Trophoblast cell (in vitro differentiated cells and primary cell): ENCODE measurements around the gene NOXA1.

Experiments
- DNase-seq, 2 donors: peaks; one replicate each; pipeline ENCODE4 v3.0.0-alpha.2; 2016
- H2AFZ ChIP-seq: 2 replicates; pipeline ENCODE4 v1.6.1; 2013; ENCODE audit warnings: low read length, moderate library complexity, mild to moderate bottlenecking; ENCODE audit not compliant: insufficient read depth, poor library complexity
- H2AK5ac ChIP-seq: 2 replicates; pipeline ENCODE4 v1.6.1; 2013; ENCODE audit warnings: mild to moderate bottlenecking, low read length
- H2BK120ac ChIP-seq: 2 replicates; pipeline ENCODE4 v1.6.1; 2013; ENCODE audit warnings: low read length, mild to moderate bottlenecking, moderate library complexity; ENCODE audit not compliant: insufficient read depth, poor library complexity
- H2BK12ac ChIP-seq: 2 replicates; pipeline ENCODE4 v1.6.1; 2013; ENCODE audit warnings: mild to moderate bottlenecking, low read length, moderate library complexity
- H2BK5ac ChIP-seq: 2 replicates; pipeline ENCODE4 v1.6.1; 2013; ENCODE audit warnings: low read length, low read depth, moderate library complexity, mild to moderate bottlenecking; ENCODE audit not compliant: poor library complexity
- H3K14ac ChIP-seq: 2 replicates; pipeline ENCODE4 v1.6.1; 2013; ENCODE audit warnings: mild to moderate bottlenecking, low read length
- H3K18ac ChIP-seq: 2 replicates; pipeline ENCODE4 v1.6.1; 2013; ENCODE audit warnings: mild to moderate bottlenecking, low read length
- H3K23ac ChIP-seq: 2 replicates; pipeline ENCODE4 v1.6.1; 2013; ENCODE audit warnings: low read length
- H3K27ac ChIP-seq: 2 replicates; pipeline ENCODE4 v1.5.1; 2013; ENCODE audit warnings: low read depth, mild to moderate bottlenecking, inconsistent platforms, low read length, moderate library complexity
- H3K27me3 ChIP-seq: 2 replicates; pipeline ENCODE4 v1.6.1; 2013; ENCODE audit warnings: inconsistent platforms, mild to moderate bottlenecking, low read length, moderate library complexity; ENCODE audit not compliant: insufficient read depth
- H3K36me3 ChIP-seq, 2 experiments: 1 replicate in 1 of 2; 2 replicates in 1 of 2; pipeline ENCODE4 v1.6.1; 2013; ENCODE audit warnings: low read length in 2 of 2, mild to moderate bottlenecking in 2 of 2, moderate library complexity in 1 of 2; ENCODE audit not compliant: insufficient read depth in 2 of 2, control insufficient read depth in 1 of 2
- H3K4ac ChIP-seq: 2 replicates; pipeline ENCODE4 v1.6.1; 2013; ENCODE audit warnings: low read depth, mild to moderate bottlenecking, low read length, moderate library complexity
- H3K4me1 ChIP-seq, 2 experiments: 1 replicate in 1 of 2; 2 replicates in 1 of 2; pipeline ENCODE4 v1.6.1; 2013; ENCODE audit warnings: low read length in 2 of 2, mild to moderate bottlenecking in 2 of 2, moderate library complexity in 1 of 2; ENCODE audit not compliant: insufficient read depth in 2 of 2, control insufficient read depth in 1 of 2
- H3K4me2 ChIP-seq: 2 replicates; pipeline ENCODE4 v1.6.1; 2013; ENCODE audit warnings: inconsistent platforms, mild to moderate bottlenecking, low read length, moderate library complexity
- H3K4me3 ChIP-seq: 2 replicates; pipeline ENCODE4 v1.5.1; 2013; ENCODE audit warnings: mild to moderate bottlenecking, low read depth, low read length, inconsistent platforms
- H3K79me1 ChIP-seq: one replicate; pipeline ENCODE4 v1.6.1; 2013; ENCODE audit warnings: low read length
- H3K79me2 ChIP-seq: 2 replicates; pipeline ENCODE4 v1.6.1; 2013; ENCODE audit warnings: low read length, mild to moderate bottlenecking; ENCODE audit not compliant: control insufficient read depth, insufficient read depth, poor library complexity
- H3K9ac ChIP-seq: 2 replicates; pipeline ENCODE4 v1.6.1; 2013; ENCODE audit warnings: mild to moderate bottlenecking, low read length
- H3K9me3 ChIP-seq: 2 replicates; pipeline ENCODE4 v1.6.1; 2013; ENCODE audit warnings: low read depth, mild to moderate bottlenecking, control low read depth, inconsistent platforms, low read length; ENCODE audit not compliant: insufficient read depth
- H4K12ac ChIP-seq: 2 replicates; pipeline ENCODE4 v1.6.1; 2013; ENCODE audit warnings: low read depth, mild to moderate bottlenecking, low read length, moderate library complexity
- H4K8ac ChIP-seq: 2 replicates; pipeline ENCODE4 v1.6.1; 2013; ENCODE audit warnings: low read depth, mild to moderate bottlenecking, low read length, moderate library complexity
- H4K91ac ChIP-seq: one replicate; pipeline ENCODE4 v1.6.1; 2013; ENCODE audit warnings: low read depth, mild to moderate bottlenecking, low read length, moderate library complexity
- WGBS: extraction: QIAGEN DNeasy Blood & Tissue Kit; methylation state at CpG from one replicate; pipeline ENCODE4 v1.1.7; 2013; ENCODE audit warnings: missing lambda C conversion rate; ENCODE audit not compliant: insufficient read length, insufficient coverage; ENCODE audit errors: extremely low coverage; 5-methylcytosine and 5-hydroxymethylcytosine counted together

NOXA1 gene

DNA sequence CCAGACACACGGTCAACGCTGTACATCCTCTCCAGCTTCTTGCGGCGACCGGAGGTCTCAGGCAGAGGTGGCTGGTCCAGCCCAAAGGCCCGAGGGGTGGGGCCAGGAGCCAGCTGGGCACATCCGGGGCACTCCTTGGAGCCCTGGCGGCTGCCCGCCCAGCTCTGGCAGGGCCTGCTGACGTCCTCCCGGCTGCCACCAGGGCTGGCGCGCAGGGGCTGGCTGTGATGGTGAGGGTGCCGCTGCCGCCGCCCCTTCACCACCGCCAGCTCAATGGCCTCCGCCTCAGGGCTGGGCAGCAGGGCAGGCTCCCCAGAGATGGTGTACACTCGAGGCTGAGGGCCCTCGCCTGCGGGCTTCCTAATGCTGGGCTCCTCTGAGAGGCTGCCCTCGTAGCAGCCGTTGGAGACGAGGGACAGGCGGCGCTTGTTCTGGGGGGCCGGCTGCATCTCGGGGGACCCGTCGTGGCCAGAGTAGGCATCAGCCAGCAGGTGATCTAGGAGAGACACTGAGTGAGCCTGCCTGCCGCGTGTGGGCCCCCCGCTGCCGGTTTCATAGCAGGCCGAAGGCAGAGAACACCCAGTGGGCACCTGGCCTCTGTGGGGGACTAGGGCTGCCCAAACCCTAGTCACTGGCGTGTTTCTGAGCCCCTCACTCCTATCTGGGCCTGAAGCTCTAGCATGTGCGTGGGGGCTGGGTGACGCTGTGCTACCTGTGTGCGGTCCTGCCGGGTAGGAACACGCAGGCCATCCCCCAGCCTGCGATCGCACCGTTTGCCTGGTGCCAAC is 34.4 kb downstream of the NOXA1 start:
- H2AFZ ChIP-seq = no peak overlapping the region
- H3K36me3 ChIP-seq = peaks cover 13 to 26% of the 10 kb centered on the region in 2 experiments
- no peak overlapping the region for H3K4me3 ChIP-seq
- H3K27me3 ChIP-seq = peaks cover 2% of the 10 kb centered on the region
- no peak overlapping the region for H3K23ac ChIP-seq
- WGBS = no CpG with 5 or more reads among the region's 44 CpGs
- H3K9me3 ChIP-seq = peaks cover 4% of the 10 kb centered on the region
- no peak for DNase-seq
- peaks cover 20 to 27% of the 10 kb centered on the region in 2 experiments for H3K4me1 ChIP-seq
- H3K4ac ChIP-seq = no peak overlapping the region
- no peak overlapping the region for H2AK5ac ChIP-seq
- H2BK5ac ChIP-seq = no peak overlapping the region
- no peak overlapping the region for H4K12ac ChIP-seq
- H3K4me2 ChIP-seq = no peak overlapping the region
- no peak overlapping the region for H3K9ac ChIP-seq
- no peak overlapping the region for H2BK12ac ChIP-seq
- no peak overlapping the region for H2BK120ac ChIP-seq
- H4K91ac ChIP-seq = no peak overlapping the region
- no peak overlapping the region for H3K14ac ChIP-seq
- no peak overlapping the region for H3K18ac ChIP-seq
- no peak overlapping the region for H3K27ac ChIP-seq
- peaks cover 12% of the 10 kb centered on the region for H3K79me1 ChIP-seq
- peaks cover 4% of the 10 kb centered on the region for H3K79me2 ChIP-seq
- H4K8ac ChIP-seq = no peak overlapping the region

- H2BK12ac ChIP-seq = no peak overlapping the region
- H4K91ac ChIP-seq = peak overlapping the region; percentile 31
- H4K8ac ChIP-seq = no peak overlapping the region
- peak overlapping the region; percentile 35 for H4K12ac ChIP-seq
- H3K79me2 ChIP-seq = peaks cover 4% of the 10 kb centered on the region
- H2BK5ac ChIP-seq = no peak overlapping the region
- peaks cover 2% of the 10 kb centered on the region for H3K27me3 ChIP-seq
- no peak overlapping the region for H3K23ac ChIP-seq
- H3K4me3 ChIP-seq = peak overlapping the region; percentile 77
- no peak overlapping the region for H3K27ac ChIP-seq
- peaks cover 17 to 23% of the 10 kb centered on the region in 2 experiments for H3K4me1 ChIP-seq
- H2AFZ ChIP-seq = peak overlapping the region; percentile 63
- WGBS = no CpG with 5 or more reads among the region's 88 CpGs
- peaks cover 12% of the 10 kb centered on the region for H3K79me1 ChIP-seq
- peak overlapping the region; percentile 66 for H2AK5ac ChIP-seq
- H3K36me3 ChIP-seq = peaks cover 11 to 19% of the 10 kb centered on the region in 2 experiments
- H3K14ac ChIP-seq = peak overlapping the region; percentile 81
- no peak for DNase-seq
- H3K9ac ChIP-seq = peak overlapping the region; percentile 51
- H3K4me2 ChIP-seq = peak overlapping the region; percentile 81
- H2BK120ac ChIP-seq = peak overlapping the region; percentile 26
- peak overlapping the region; percentile 69 for H3K18ac ChIP-seq
- peak overlapping the region; percentile 10 for H3K4ac ChIP-seq
- H3K9me3 ChIP-seq = peaks cover 2% of the 10 kb centered on the region
Observed at GRCh38 chr9:137458194-137459151, 35.3 kb downstream of the NOXA1 start.

DNA sequence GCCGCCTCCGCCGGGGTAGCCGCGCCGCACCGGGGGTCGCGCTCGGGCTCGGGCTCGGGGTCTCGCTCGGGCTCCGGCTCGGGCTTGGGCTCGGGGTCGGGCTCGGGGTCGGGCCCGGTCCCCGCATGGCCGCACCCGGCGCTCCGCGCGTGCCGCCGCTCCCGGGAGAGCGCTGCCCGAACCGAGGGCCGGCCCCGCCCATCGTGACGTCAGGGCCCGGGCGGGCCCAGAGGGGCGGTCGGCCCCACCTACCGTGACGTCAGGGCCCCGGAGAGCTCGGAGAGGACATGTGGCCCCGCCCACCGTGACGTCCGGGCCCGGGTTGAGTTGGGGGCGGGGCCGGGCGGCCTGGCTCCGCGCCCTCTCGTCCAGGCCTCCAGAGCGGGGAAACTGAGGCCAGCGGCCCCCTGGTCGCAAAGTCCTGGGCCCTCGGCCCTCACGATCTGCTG is 36.0 kb downstream of the NOXA1 start, which contains the start of gene NSMF:
NSMF (minus strand) TSS at position 183 of the 449 bp plus-strand sequence. CDS start 232 bp downstream, outside the sequence.
- Histone ChIP-seq H3K79me2 (peaks cover 4% of the 10 kb centered on the region), H4K91ac (peak within 1 kb of the TSS; percentile 72)

More for the DNA sequence above, 36.0 kb downstream of the NOXA1 start, which contains the start of gene NSMF:
- WGBS = no CpG with 5 or more reads among the region's 62 CpGs
- Histone ChIP-seq H3K9ac (peak within 1 kb of the TSS; percentile 51), H3K9me3 (peaks cover 2% of the 10 kb centered on the region), H3K23ac (no peak within 1 kb of the TSS), H3K4ac (peak within 1 kb of the TSS; percentile 10), H3K36me3 (peaks cover 11 to 19% of the 10 kb centered on the region in 2 experiments), H2BK5ac (no peak within 1 kb of the TSS), H3K18ac (peak within 1 kb of the TSS; percentile 69), H2AK5ac (peak within 1 kb of the TSS; percentile 66), H4K8ac (peak within 1 kb of the TSS; percentile 96), H4K12ac (peak within 1 kb of the TSS; percentile 84), H3K79me1 (peaks cover 9% of the 10 kb centered on the region), H2BK12ac (peak within 1 kb of the TSS; percentile 0), H2AFZ (peak within 1 kb of the TSS; percentile 94), H3K14ac (peak within 1 kb of the TSS; percentile 81), H3K27ac (no peak within 1 kb of the TSS), H3K4me3 (peak within 1 kb of the TSS; percentile 77), H3K4me2 (peak within 1 kb of the TSS; percentile 81), H2BK120ac (peak within 1 kb of the TSS; percentile 26), H3K27me3 (peaks cover 2% of the 10 kb centered on the region), H3K4me1 (peaks cover 15 to 20% of the 10 kb centered on the region in 2 experiments)
- peak; percentile 90 to 96 for DNase-seq
